Globus pallidus (tissue), 1 donor: Measurements from ENCODE around the gene GPRC5D.
A peak's percentile ranks its signal among the peaks of the same experiment; 100 is the strongest.

Source experiments
- DNase-seq: peaks from one replicate; pipeline ENCODE4 v3.0.0-alpha.2; 2015; ENCODE audit warnings: low spot score

GPRC5D gene

GRCh38 chr12:12907552-12907951 is 44.4 kb downstream of the GPRC5D start:
- DNase-seq = no peak

GRCh38 chr12:12903642-12904609 is 48.0 kb downstream of the GPRC5D start:
- DNase-seq = no peak

GRCh38 chr12:12902036-12902435 is 49.9 kb downstream of the GPRC5D start:
- DNase-seq = no peak

- DNase-seq = no peak
Measured at GRCh38 chr12:12901158-12901791, 50.7 kb downstream of the GPRC5D start.

- DNase-seq = no peak
Measured at GRCh38 chr12:12900786-12901157, 51.2 kb downstream of the GPRC5D start.

- DNase-seq = no peak
Measured at GRCh38 chr12:12899530-12900380, 52.2 kb downstream of the GPRC5D start.

GRCh38 chr12:12898911-12899511 is 53.0 kb downstream of the GPRC5D start:
- DNase-seq = no peak

- DNase-seq = no peak
Measured at GRCh38 chr12:12898136-12898717, 53.7 kb downstream of the GPRC5D start.

- no peak for DNase-seq
Measured at GRCh38 chr12:12897302-12897701, 54.7 kb downstream of the GPRC5D start.

- no peak for DNase-seq
Measured at GRCh38 chr12:12896260-12896659, 55.7 kb downstream of the GPRC5D start.

- no peak for DNase-seq
Measured at GRCh38 chr12:12893438-12893837, 58.5 kb downstream of the GPRC5D start.

GRCh38 chr12:12892681-12893141 is 59.3 kb downstream of the GPRC5D start:
- DNase-seq = no peak

GRCh38 chr12:12891881-12892355 is 60.1 kb downstream of the GPRC5D start:
- no peak for DNase-seq

- peak; percentile 33 for DNase-seq
Measured at GRCh38 chr12:12891080-12891880, 60.7 kb downstream of the GPRC5D start, which contains the start of gene GPRC5A. GPRC5A (plus strand) TSS chr12:12891562; CDS start chr12:12908250, 16,688 bp downstream.
